Uterus (tissue), 2 donors: Measurements from ENCODE around the gene ZNF763.

Experiments
- CTCF ChIP-seq, 4 experiments: fragments of 200-600 bp in 2 of 4; fragments of 450-650 bp in 2 of 4; sonication (generic) in 2 of 4; IDR thresholded peaks; one replicate each; pipeline ENCODE4 v1.5.1; 2016 to 2019; ENCODE audit warnings: antibody characterized with exemption in 4 of 4, mild to moderate bottlenecking in 2 of 4, moderate library complexity in 1 of 4
- POLR2A ChIP-seq, 2 donors: fragments of 450-650 bp; IDR thresholded peaks; one replicate each; pipeline ENCODE4 v1.6.1; 2016; ENCODE audit warnings: antibody characterized with exemption in 2 of 2, mild to moderate bottlenecking in 1 of 2, moderate library complexity in 1 of 2

GRCh38 chr19:11971041-11971440 is 6.2 kb downstream of the ZNF763 start:
- no peak for TF ChIP-seq CTCF (IDR thresholded peaks at IDR 0.05)
- TF ChIP-seq POLR2A (IDR thresholded peaks at IDR 0.05), result no peak
